ENCODE results near the gene RND2. TPM values are rescaled to one million over a fixed set of nuclear protein-coding genes. Genes with fewer than 3 reads are reported as not detected.

The RND2 gene
- total RNA-seq, 4 donors from 2014 or later = 1.5 to 4.5 (median 2.5) TPM

DNA sequence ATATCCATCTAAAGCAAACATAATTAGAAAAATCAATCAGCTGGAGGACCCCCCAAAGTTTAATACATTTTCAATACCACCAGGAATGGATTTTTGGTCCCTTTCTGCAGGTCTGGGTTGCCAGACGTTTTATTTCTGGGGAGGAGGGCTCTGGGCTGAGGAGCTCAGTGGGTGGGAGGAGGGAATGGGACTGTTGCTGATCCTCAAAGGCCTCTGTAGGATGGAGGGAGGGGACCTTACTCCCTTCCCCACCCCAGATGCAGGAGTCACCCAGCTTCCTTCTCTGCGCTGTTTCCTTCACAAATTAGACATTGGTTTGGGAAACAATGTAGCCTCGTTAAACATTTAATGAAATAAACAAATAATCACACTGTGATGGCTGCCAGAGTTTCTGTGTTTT lies 6.6 kb downstream of the RND2 start:
- TF ChIP-seq EP300 (IDR thresholded peaks at IDR 0.05) = no peak
- TF ChIP-seq, protein P1, sequence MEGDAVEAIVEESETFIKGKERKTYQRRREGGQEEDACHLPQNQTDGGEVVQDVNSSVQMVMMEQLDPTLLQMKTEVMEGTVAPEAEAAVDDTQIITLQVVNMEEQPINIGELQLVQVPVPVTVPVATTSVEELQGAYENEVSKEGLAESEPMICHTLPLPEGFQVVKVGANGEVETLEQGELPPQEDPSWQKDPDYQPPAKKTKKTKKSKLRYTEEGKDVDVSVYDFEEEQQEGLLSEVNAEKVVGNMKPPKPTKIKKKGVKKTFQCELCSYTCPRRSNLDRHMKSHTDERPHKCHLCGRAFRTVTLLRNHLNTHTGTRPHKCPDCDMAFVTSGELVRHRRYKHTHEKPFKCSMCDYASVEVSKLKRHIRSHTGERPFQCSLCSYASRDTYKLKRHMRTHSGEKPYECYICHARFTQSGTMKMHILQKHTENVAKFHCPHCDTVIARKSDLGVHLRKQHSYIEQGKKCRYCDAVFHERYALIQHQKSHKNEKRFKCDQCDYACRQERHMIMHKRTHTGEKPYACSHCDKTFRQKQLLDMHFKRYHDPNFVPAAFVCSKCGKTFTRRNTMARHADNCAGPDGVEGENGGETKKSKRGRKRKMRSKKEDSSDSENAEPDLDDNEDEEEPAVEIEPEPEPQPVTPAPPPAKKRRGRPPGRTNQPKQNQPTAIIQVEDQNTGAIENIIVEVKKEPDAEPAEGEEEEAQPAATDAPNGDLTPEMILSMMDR (IDR thresholded peaks at IDR 0.05) = no peak
- TF ChIP-seq POLR2AphosphoS5 (IDR thresholded peaks at IDR 0.05) = no peak
- no peak for TF ChIP-seq POLR2A (IDR thresholded peaks at IDR 0.05)
- Histone ChIP-seq H3K4me1 (no peaks in the 10 kb centered on the region), H3K4me3 (no peak overlapping the region), H3K27ac (no peak overlapping the region), H3K27me3 (no peaks in the 10 kb centered on the region), H3K9me3 (no peaks in the 10 kb centered on the region), H3K36me3 (no peaks in the 10 kb centered on the region)
- ATAC-seq = no peak
- 76 to 100% methylated on average over 1 to 3 of the region's 3 CpGs for whole genome bisulfite sequencing, 2 donors (ENCODE audit: low coverage in 1 of 2)

DNA sequence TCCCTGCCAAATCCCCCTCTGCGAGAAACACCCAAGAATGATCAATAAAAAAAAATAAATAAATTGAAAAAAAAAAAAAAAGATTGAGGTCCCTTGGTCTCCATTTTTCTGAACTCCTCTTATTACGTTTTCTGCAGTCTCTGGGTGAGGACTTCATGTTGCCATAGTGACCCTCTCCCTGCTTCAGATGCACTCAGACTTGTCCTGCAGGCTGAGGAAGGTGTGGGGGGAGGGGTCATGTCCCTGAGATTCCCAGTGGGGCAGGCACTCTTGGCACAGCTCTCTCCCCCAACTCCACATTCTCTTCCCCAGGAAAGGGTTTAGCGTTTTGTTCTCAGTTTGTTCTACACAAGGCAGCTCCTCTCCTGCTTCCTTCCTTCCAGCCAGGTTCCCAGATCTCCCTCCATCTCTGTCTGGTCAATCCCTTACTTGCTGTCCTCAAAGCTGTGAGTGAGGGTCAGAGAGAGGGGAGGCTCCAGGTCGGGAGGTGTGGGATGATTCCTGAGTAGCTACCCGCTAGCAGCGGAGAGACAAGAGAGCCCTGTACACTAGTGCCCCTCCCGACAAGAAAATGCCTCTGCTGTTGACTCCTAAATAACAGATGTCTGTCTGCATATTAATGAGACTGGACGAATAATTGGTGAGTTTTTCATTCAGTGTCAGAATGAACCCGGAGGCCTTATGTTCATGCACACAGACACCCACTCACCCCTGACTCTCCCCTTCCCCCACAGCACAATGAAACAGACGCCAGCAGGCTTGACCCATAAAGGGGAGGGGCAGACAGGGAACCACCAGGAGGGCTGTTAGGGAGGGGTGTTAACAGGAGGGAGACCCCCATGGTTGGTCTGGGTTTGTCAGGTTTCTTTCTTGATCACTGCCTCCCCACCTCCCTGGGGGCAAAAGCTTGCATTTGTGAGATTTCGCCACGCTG lies 9.2 kb downstream of the RND2 start:
- no peaks in the 10 kb centered on the region for H3K9me3 ChIP-seq
- H3K4me1 ChIP-seq = no peaks in the 10 kb centered on the region
- no peak for ATAC-seq
- no peaks in the 10 kb centered on the region for H3K36me3 ChIP-seq
- no peak for TF ChIP-seq EP300 (IDR thresholded peaks at IDR 0.05)
- no peak for TF ChIP-seq POLR2A (IDR thresholded peaks at IDR 0.05)
- TF ChIP-seq POLR2AphosphoS5 (IDR thresholded peaks at IDR 0.05) = no peak
- TF ChIP-seq, protein P1 (IDR thresholded peaks at IDR 0.05) = no peak
- 19 to 57% methylated on average over 4 to 6 of the region's 12 CpGs for WGBS, 2 donors (ENCODE audit: low coverage in 1 of 2)
- H3K27me3 ChIP-seq = no peaks in the 10 kb centered on the region
- no peak overlapping the region for H3K27ac ChIP-seq
- no peak overlapping the region for H3K4me3 ChIP-seq

DNA sequence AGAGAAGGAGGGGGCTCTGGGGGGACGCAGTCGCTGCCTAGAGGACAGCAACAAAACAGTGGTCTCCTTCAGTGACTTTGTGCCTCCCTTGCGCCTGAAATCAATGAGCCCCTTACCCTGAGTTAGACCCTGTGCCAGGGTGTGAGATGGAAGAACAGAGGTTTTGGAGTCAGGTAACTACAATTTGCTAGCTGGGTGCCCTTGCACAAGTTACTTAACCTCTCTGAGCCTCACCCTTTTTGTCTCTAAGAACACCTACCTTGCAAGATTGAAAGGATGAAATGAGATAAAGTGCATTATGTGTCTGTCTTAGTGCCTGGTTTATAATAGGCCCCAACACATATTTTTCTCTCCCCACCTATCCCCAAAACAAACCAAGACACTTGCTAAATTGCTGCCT lies 9.9 kb downstream of the RND2 start:
- no peaks in the 10 kb centered on the region for H3K27me3 ChIP-seq
- H3K4me1 ChIP-seq = no peaks in the 10 kb centered on the region
- TF ChIP-seq, protein P1 (IDR thresholded peaks at IDR 0.05) = no peak
- TF ChIP-seq POLR2AphosphoS5 (IDR thresholded peaks at IDR 0.05) (no peak), POLR2A (IDR thresholded peaks at IDR 0.05) (no peak), EP300 (IDR thresholded peaks at IDR 0.05) (no peak)
- H3K36me3 ChIP-seq = no peaks in the 10 kb centered on the region
- 83% methylated on average over 1 of the region's 3 CpGs; no CpG with 5 or more reads in 1 of the 2 donors for WGBS, 2 donors (ENCODE audit: low coverage in 1 of 2)
- no peak overlapping the region for H3K27ac ChIP-seq
- H3K9me3 ChIP-seq = no peaks in the 10 kb centered on the region
- no peak for ATAC-seq
- H3K4me3 ChIP-seq = no peak overlapping the region

DNA sequence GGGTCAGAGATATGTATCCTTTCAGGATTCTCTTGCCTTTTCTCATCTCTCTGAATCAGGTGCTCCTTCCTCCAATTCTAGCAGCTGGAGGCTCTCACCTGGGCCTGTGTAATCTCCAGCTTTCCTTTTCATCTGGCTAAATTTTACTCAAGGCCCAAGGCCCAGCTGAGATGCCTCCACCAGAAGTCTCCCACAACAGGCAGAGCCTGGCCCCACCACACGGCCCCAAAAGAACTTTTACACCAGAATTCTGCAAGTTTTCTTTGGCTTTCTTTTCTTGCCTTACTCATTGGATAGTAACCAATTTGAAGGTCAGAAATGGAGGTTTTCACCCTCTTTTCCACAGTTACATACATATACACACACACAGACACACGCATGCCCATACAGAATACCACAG lies 14.6 kb downstream of the RND2 start:
- no peaks in the 10 kb centered on the region for H3K36me3 ChIP-seq
- H3K4me3 ChIP-seq = no peak overlapping the region
- no peak for ATAC-seq

More for the DNA sequence above, 14.6 kb downstream of the RND2 start:
- TF ChIP-seq EP300 (IDR thresholded peaks at IDR 0.05) = no peak
- no peak for TF ChIP-seq POLR2A (IDR thresholded peaks at IDR 0.05)
- TF ChIP-seq, protein P1 (IDR thresholded peaks at IDR 0.05) = no peak
- TF ChIP-seq POLR2AphosphoS5 (IDR thresholded peaks at IDR 0.05) = no peak
- Histone ChIP-seq H3K27ac (no peak overlapping the region), H3K27me3 (no peaks in the 10 kb centered on the region), H3K4me1 (no peaks in the 10 kb centered on the region), H3K9me3 (no peaks in the 10 kb centered on the region)
- WGBS, 2 donors (ENCODE audit: low coverage in 1 of 2) = 100% methylated on average over 2 of the region's 2 CpGs; no CpG with 5 or more reads in 1 of the 2 donors

All from gastroesophageal sphincter (tissue), 4 donors.